ELR (cell line): ENCODE results near the gene LNX2.

Source experiments
- DNase-seq: peaks from one replicate; pipeline ENCODE4 v3.0.0-alpha.2; 2015; ENCODE audit warnings: low read depth

Gene LNX2

GRCh38 chr13:27620377-27621115, at the start of gene LNX2:
Gene LNX2, minus strand, starts transcription at chr13:27620529. Its CDS starts 38,826 bp downstream, at chr13:27581703.
- peak; percentile 97 for DNase-seq

GRCh38 chr13:27667946-27668345, 47.6 kb upstream of the LNX2 start:
- DNase-seq = no peak

GRCh38 chr13:27666951-27667350, 46.6 kb upstream of the LNX2 start:
- no peak for DNase-seq

GRCh38 chr13:27665761-27666160, 45.4 kb upstream of the LNX2 start:
- DNase-seq = no peak

- peak; percentile 19 for DNase-seq
These were observed 45.0 kb upstream of the LNX2 start for GRCh38 chr13:27665333-27665732.

GRCh38 chr13:27663947-27664346, 43.6 kb upstream of the LNX2 start:
- no peak for DNase-seq

GRCh38 chr13:27662738-27663470, 42.6 kb upstream of the LNX2 start:
- DNase-seq = no peak

GRCh38 chr13:27661017-27661416, 40.7 kb upstream of the LNX2 start:
- DNase-seq = no peak

GRCh38 chr13:27660511-27660910, 40.2 kb upstream of the LNX2 start:
- no peak for DNase-seq

- DNase-seq = no peak
These were observed 39.0 kb upstream of the LNX2 start for GRCh38 chr13:27659145-27659865.

GRCh38 chr13:27658546-27658945, 38.2 kb upstream of the LNX2 start:
- DNase-seq = peak; percentile 49

- no peak for DNase-seq
These were observed 37.4 kb upstream of the LNX2 start for GRCh38 chr13:27657724-27658123.

GRCh38 chr13:27654816-27655215, 34.5 kb upstream of the LNX2 start:
- DNase-seq = no peak

- DNase-seq = no peak
These were observed 33.7 kb upstream of the LNX2 start for GRCh38 chr13:27654059-27654458.

- no peak for DNase-seq
These were observed 30.0 kb upstream of the LNX2 start for GRCh38 chr13:27650312-27650711.

GRCh38 chr13:27644302-27644701, 24.0 kb upstream of the LNX2 start:
- DNase-seq = peak; percentile 51

- no peak for DNase-seq
These were observed 23.2 kb upstream of the LNX2 start for GRCh38 chr13:27643334-27644132.

- no peak for DNase-seq
These were observed 21.6 kb upstream of the LNX2 start for GRCh38 chr13:27641711-27642502.

- DNase-seq = no peak
These were observed 18.9 kb upstream of the LNX2 start for GRCh38 chr13:27639186-27639585.

GRCh38 chr13:27638521-27638920, 18.2 kb upstream of the LNX2 start:
- DNase-seq = no peak

GRCh38 chr13:27638001-27638400, 17.7 kb upstream of the LNX2 start:
- DNase-seq = no peak
